Pons (tissue), 1 donor: ENCODE results near the gene RILPL1.
A peak's percentile ranks its signal among the peaks of the same experiment; 100 is the strongest.
"Not testable (repeated sequence)": the region's sequence is repeated elsewhere in the genome, so short reads cannot be mapped to it uniquely, and the experiment has no call there.

ENCODE experiments used
- DNase-seq: peaks from one replicate; pipeline ENCODE4 v3.0.0-alpha.2; 2016; ENCODE audit warnings: low spot score

Gene RILPL1

DNA sequence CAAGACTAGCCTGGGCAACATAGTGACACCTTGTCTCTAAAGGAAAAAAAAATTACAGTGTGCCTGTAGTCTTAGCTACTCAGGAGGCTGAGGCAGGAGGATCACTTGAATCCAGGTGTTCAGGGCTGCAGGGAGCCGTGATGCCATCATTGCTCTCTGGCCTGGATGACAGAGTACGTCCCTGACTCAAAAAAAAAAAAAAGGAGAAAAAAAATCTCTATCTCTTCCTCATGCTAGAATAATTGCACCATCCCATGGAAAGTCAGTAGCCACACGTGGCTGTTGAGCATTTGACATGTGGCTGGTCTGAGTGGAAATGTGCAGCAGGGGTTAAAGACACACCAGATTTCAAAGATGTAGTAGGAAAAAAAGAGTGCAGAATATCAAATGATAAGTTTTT, 3.8 kb downstream of the RILPL1 start:
- no peak for DNase-seq

DNA sequence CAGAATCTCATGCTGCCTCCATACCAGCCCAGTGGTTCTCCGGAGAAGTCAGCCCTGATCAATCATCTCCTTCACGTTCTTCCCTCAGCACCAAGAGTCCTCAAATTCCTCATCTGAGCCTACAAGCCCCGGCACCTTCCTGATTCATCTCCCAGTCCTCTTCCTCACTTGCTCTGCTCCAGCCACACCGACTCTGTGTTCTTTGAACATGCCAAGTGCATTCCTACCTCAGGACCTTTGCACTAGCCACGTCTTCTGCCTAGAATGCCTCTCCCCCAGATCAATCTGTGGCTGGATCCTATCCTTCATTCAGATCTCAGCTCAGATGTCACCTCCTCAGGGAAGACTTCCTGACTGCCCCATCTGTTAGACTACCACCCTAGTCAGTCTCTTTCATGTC, 4.7 kb downstream of the RILPL1 start:
- no peak for DNase-seq

DNA sequence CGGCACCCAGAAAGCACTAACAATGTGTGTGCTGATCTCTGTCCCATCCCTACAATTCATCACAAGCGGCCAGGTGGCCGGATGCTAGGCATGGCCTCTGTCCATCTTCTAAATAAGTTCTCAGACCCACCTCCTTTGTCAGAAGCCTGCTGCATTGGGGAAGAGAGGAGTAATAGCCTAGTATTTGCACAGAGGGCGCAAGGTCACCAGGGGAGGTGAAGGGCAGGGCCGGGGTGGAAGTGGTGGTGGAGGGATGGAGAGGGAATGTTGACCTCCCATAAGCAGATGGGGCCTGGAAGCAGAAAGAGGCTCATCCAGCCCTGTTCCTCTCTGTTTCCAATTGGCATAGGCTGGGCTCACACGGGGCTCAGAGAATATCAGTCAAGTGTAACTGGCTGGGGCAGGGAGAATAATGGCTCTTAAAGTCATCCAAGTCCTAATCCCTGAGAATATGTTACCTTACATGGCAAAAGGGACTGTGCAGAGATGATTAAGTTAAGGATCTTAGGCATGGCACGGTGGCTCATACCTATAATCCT, 6.9 kb downstream of the RILPL1 start:
- DNase-seq: no peak

DNA sequence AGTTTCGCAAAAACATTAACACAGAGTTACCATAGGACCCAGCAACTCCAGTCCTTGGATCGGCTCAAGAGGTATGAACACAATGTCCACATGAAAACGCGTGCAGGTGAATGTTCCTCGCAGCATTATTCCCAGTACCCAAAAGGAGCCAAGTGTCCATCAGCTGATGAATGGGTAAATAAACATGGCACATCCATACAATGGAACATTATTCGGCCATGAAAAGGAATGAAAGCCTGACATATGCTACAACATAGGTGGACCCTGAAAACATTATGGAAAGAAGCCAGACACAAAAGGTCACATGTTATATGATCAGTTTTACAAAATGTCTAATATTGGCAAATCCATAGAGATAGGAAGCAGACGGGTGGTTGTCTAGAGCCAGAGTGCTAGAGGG, 9.1 kb downstream of the RILPL1 start:
- no peak for DNase-seq

DNA sequence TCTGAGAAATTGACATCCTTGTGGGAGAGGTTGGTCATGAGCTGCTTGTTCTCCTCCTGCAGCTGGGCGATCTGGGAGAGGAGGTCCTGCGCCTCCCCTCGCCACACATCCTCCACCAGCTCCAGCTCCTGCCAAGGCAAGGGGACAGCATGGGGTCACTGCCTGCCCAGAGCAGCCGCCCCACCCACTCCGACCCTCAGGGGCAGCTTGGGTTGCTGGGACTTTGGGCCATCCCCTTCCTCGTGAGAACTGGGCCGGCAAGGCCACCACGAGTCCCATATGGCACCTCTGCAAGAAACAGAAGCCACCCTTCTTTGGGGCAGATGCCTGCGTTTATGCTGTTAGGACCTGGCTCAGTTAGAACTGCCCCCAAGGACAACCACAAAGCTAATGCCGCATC, 10.0 kb downstream of the RILPL1 start:
- DNase-seq: no peak

DNA sequence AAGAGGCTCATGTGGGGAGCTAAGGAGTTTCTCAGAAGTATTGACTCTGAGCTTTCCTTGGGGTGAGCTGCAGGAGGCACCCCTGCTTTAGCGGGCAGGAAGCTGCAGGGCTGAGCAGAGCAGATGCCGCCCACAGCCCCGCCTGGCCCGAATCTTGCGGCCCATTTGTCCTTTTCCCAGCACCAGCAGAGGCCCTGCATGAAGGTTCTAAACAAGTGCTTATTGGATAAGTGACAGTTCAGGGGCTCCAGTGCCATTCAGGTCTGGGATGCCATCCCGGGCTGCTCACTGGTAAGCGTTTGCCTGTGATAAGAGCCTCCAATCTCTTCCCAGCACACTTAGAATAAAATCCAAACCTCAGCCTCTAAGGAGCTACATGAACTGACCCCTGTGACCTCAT, 11.4 kb downstream of the RILPL1 start:
- DNase-seq: no peak

DNA sequence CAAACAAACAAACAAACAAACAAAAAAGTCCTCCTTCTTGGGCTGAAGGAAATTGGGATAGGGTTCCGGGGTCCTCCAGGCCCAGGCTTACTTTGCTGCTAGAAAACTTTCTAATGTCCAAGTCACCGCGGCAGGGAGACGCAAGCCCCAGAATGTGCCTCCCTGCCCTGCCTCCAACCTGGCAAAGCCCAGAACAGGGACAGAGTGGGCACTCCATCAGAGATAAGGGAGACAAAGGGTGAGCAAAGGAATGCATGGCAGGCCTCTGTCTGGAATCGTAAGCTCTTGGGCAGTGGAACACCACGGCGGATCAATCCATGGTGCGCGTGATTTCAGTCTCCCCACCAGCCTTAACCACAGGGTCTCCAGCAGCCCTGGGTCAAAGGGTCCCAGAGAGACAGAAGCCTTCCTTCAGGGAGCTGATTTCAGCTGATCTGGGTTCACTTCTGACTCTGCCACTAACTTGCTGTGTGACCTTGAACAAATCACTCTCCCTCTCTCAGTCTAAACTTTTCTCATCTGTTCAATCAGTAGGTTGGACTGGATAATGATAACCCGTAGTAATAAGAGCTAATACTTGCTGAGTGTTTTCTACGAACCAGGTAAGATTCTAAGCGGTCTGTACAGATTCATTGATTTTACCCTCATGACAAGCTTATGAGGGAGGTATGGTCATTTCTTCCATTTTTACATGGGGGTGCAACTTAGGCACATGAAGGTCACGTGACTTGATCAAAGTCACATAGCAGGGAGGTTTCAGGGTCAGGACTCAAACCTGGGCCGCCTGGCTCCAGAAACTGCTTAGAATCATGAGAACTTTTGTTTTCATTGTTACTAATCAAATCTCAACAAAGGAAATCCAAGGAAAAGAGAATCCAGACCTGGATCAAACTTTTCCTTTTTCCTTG, 12.7 kb downstream of the RILPL1 start:
- DNase-seq: no peak

DNA sequence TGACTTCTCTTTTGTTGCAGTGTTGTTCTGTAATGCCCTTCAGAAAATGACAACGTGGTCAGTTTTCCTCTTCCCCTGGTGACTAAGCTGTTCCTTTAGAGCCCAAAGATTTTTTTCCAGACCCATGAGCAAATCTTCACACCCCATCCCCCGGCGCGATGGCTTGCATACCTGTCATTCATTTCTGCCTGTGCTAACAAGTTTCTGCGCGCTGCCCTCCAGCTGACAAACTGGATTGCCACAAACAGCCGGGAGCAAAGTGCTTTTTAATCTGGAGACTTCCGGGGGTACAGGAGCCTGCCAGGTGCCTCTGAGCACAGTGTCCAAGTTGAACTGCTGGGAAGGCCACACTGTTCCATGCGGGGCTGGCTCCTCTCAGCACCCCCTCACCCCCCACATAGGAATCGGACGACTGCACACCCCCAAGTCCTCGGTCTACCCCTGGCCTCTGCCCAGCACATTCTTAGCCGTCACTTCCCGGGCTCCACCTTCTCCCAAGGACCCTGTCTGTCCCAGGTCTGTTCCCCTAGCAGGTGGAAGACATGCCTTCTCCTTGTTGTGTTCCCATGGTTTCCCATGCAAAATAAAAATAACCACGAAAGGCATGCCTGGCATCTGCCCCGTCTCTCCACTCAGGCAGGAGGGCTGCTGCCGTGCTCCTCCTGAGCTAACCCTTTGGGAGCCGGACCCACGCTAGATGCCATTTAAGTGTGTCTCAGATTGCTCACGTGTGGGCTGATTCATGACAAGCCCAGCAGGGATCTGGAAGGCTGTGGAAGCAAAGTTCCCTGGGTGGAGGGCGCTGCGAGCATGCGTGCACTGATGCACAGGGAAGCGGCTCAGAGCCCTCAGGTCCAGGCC, 14.1 kb downstream of the RILPL1 start:
- peak; percentile 30 for DNase-seq

DNA sequence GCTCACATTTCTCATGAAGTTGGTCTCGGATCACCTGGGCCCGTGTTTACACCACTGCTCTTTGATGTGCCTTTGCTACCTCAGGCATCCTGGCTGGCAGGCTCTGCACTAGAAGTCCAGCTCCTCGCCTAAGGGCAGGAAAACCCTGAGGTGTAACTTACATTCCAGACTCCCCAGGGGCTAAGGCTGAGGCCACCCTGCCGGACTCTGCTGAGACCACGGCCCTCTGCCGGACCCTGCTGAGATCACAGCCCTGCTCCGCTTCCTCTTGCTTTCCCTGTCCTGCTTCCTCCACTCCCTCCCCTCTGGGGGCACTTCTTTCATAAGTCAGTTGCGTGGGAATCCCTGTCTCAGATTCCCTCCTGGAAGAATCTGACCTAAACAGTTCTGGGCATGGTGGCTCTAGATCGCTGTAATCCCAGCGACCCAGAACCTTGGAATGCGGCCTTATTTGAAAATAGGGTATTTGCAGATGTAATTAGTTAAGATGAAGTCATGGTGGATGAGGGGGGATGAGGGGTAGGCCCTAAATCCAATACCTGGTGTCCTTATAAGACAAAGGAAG, 17.2 kb downstream of the RILPL1 start:
- DNase-seq: no peak

DNA sequence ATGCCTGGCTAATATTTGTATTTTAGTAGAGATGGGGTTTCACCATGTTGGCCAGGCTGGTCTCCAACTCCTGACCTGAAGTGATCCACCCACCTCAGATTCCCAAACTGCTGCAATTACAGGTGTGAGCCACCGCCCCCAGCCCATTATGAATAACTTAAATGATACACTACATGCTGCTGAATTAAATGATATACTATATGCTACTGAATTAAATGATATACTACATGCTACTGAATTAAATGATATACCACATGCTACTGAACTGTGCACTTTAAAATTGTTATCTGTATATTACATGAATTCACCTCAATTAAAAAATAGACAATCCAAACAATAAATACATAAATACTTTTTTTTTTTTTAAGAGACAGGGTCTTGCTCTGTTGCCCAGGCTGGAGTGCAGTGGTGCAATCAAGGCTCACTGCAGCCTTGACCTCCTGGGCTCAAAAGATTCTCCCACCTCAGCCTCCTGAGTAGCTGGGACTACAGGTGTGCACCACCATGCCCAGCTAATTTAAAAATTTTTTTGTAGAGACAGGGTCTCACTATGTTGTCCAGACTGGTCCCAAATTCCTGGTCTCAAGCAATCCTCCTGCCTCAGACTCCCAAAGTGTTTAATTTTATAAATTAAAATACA, 18.8 kb downstream of the RILPL1 start:
- DNase-seq: not testable (repeated sequence)

DNA sequence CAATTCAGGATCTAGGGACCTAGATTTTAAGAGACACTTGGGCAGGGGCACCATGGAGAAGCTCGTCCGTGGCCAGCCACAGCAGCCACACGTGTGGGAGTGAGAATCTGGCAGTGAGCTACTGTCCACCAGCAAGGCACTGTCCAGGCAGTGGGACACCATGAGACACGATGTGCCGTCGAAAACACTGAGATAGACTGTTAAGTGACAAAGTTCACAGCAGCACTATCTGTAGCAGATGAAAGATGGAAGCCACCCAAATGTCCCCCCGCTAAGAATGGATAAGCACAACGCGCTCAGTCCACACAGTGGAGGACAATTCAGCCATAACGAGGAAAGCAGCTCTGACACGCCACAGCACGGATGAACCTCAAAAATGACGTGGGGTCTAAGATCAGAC, 19.7 kb downstream of the RILPL1 start:
- DNase-seq: no peak

DNA sequence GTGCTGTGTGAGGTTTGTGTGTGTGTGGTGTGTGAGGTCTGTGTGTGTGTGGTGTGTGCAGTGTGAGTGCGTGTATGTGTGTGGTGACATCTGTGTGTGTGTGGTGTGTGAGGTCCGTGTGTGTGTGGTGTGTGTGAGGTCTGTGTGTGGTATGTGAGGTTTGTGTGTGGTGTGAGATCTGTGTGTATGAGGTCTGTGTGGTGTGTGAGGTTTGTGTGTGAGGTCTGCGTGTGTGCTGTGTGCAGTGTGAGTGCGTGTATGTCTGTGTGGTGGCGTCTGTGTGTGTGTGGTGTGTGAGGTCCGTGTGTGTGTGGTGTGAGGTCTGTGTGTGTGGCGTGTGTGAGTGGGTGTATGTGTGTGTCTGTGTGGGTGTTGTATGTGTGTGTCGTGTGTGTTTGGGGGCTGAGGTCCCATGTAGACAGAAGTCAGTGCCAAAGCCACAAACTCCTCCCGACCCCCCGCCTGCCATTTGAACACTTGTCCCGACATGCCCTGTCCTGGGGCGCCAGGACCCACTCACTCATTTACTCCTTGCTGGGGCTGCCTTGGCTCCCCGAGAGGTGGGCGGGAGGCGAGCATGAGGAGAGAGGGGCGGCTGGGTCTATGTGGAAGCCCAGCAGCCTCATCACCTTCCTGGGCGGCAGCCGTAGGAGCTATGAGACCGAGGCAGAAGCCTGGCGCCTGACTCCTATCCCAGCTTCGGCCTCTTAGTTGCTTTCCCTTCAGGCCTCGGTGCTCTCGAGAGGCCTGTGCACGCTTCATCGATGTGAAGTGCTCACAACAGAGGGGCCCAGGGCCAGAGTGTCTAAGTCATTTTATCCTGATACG, 20.5 kb downstream of the RILPL1 start:
- DNase-seq: no peak

DNA sequence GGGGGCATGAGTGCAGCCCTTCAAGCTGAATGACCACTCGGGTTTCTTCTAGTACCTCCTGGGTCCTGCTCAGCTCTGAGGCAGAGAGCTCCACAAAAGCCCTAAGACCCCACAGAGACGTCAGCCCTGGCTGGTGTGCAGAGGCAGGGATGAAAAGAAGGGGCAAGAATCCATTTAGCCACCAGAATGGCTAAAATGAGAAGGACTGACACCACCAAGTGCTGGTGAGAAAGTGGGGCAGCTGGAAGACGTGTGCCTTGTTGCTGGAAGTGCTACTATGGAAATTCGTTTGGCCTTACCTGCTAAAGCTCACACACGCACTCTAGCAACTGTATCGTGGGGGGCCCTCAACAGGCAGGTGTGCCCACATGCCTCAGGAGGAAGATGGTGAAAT, 26.7 kb downstream of the RILPL1 start:
- no peak for DNase-seq

DNA sequence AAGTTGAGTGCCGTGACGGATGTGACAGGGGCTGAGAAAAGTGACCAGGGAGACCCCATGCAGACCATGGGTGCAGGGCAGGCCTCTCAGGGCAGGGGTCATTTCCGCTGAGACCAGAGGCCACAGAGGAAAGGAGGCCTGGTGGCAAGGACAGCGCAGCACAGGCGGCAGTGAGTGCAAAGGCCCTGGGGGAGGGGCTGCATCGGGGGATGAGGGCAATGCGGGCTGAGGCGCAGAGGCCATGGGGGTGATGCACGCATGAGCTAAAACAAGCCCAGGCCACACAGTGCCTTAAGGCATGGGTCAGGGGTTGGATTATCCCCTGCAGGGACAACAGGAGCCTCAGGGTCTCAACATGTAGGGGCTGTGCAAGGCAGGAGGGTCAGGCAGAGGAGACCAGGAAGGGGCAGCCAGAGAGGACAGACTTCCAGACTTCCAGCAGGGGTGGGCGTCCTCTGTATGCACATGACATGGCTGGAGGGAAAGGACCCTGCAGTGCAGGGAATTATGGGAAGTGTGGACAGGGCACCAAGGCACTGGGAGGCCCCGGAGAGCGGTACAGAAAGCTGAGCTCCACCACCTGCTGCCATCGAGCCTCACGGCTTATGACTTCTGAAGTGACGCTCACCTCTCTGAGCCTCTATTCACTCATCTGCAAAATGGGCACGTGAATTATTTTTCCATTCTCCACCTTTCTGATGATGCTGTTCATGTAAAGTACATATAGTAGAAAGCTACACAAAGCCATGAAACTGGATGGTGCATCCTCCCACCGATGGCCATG, 27.3 kb downstream of the RILPL1 start:
- DNase-seq: no peak

DNA sequence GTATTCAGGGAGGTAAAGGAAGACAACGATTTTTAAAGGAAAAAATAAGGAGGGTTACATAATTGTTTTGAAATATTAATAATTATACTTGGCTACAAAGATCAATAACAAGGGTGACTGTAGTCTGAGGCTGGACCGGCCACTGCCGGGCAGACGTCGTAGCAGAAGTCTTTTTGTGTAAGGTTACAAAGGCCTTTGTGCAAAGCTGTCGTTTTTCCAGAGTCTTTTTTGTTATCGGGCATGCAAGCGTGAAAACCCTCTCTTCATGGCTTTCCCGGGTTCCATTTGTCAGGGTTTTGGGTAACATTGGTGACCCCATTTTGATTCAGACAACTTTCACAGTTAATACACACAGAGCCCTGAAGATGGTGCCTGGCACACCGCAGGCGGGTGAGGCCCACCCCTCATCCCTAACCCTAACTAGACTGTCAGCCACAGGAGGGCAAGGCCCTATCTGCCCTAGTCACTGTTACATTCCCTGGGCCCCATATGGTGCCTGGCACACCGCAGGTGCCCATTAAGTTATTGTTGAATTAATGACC, 31.3 kb downstream of the RILPL1 start:
- DNase-seq: peak; percentile 78

DNA sequence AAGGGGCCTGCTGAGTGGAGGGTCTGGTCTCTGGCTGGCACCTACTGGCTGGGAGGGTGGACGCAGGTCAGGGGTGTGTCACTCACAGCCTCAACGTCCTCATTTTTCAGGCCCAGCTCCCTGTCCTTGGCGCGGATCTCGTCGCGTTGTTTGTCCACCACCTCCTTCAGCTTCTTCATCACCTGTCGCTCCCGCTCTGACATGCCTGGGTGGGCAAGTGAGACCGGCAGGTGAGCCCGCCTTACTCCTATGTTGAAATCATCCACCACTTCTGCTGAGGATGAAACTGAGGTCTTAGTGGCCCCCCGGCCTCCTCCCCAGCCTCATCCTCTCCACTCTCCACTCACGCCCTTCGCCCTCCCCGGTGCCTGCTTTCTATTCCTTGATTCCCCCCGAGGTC, 34.2 kb downstream of the RILPL1 start:
- no peak for DNase-seq

DNA sequence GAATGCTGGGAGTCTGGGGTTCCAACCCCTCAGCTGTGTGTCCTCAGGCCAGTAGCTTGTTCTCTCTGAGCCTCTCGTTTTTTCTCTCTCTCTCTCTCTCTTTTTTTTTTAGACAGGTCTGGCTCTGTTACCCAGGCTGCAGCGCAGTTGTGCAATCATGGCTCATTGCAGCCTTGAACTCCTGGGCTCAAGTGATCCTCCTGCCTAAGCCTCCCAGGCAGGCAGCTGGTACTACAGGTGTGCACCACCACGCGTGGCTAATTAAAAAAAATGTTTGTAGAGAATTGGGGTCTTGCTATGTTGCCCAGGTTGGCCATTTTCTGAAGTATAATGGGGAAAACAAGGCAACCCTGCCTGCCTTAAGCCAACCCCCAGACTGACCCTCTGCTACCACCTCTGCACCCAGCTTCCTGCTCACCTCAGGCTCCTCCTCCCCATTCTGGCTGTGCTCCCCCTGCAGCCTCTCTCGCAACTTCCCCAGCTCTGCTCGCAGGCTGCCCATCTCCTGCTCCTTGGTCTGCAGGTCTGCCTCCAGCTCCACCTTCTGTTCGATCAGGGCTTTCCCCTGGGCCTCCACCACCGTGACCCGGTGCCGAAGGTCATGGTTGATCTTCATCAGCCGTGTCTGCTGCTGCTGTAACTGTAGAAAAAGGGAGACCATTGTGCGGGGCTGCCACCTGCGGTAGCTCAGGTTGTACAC, 35.2 kb downstream of the RILPL1 start:
- no peak for DNase-seq

DNA sequence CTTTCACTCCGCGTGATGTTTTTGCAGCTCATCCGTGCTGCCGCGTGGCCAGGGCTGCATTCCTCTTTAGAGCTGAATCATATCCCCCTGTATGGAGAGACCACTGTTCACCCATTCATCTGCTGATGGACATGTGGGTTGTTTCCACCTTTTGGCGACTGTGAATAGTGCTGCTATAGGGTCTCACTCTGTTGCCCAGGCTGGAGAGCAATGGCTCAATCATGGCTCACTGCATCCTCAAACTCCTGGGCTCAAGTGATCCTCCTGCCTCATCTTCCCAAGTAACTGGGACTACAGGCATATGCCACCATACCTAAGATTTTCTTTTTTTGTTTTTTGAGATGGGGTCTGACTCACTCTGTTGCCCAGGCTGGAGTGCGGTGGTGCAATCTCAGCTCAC, 36.5 kb downstream of the RILPL1 start:
- DNase-seq: no peak

DNA sequence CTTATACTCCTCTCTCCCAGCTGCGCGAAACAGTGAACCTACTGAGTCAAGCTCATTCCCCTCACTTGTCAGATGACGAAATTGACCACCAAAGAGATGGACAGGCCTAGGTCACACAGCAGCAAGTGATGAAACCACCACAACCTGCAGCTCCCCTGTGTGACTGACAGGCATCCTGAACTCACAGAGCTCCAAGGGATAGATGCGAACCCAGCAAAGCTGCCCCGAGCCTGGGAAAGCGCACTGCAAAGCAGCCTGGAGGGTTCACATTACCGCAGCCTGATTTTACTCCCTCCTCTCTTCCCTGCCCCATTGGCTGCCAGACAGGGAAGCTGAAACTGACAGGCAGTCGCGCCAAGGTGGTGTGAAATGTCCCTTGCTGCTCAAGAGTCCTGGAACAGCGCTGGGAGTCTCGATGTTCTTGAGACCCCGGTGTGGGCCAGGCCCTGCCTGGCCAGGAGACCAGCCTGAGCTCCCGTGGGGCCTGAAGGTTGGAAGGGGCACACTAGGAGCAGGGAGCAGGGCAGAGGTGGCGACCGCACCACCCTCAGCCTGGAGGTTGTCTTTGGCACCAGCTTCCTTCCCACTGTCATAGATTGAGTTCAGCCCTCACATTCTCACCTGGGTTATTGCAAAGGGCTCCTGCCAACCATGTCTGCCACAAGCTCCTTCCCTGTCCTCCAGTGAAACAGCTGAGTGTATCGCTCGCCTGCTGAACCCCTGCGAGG, 39.2 kb downstream of the RILPL1 start:
- no peak for DNase-seq
